Measurements from ENCODE around the gene SPATS2L. TPM values are rescaled to one million over a fixed set of nuclear protein-coding genes. Genes with fewer than 3 reads are reported as not detected.

SPATS2L gene
- polyA plus RNA-seq, 3 donors: 126 to 137 (median 136) TPM

DNA sequence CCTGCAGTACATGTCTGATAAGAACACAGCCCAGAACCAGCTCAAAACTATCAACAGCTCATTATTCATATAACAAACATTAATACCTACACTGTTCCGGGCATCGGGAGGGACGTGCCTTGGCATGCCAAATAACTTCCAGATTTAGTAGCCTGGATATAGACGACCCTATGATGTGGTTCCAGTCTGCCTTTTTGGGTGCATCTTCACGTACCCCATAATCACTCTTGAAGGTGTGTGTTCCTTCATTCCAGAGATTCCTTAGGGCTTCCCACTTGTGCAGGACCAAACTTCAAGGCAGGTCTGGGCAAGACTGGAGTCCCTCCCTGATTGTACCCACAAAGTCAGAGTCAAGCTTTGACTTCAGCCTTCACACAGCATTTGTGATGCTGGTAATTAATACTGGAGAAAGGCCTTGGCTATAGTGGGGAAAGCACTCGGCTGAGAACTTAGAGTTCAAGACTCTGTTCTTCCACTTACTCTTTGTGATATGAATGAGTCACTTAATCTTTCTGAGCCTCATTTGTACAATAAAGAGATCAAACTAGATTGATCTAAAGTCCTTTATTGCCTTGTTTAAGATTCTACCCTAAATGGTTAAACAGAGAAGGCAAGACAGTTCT is 27.7 kb upstream of the SPATS2L start:
- DNase-seq: no peak

DNA sequence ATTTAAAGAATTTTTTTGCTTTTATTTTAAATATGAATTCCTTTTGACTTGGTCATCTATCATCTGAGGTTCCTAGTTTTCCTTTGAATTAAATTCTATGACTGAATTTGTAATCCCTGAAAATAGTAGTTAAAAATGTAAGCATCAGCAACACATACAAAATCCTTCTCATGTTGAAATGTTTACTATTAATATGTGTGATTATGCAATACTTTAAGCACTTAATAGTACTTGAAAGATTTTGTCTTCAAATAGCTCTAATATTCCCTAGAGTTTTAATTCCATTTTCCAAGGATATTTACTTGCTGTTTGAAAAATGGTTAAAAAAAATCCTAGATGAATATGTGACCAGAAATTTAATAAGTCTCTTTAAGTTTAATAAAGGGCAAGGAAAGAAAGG is 26.6 kb upstream of the SPATS2L start:
- DNase-seq: no peak

DNA sequence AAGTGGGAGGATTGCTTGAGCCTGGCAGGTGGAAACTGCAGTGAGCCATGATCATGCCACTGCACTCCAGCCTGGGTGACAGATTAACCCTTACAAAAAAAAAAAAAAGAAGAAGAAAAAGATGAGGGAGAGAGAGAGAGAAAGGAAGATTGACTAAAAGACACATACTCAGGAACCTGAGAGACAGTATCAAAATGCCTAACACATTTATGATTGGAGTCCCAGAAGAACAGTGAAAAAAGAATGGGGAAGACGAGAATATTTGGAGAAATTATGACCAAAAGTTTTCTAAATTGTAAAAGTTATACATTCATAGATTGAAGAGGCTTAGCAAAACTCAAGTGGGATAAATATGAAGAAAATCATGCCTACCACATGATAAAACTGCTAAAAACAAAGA is 19.9 kb upstream of the SPATS2L start:
- no peak for DNase-seq

GRCh38 chr2:200288670-200289429 is 17.6 kb upstream of the SPATS2L start:
- no peak for DNase-seq

GRCh38 chr2:200296118-200296517 is 10.4 kb upstream of the SPATS2L start:
- DNase-seq: no peak

- DNase-seq: no peak
Observed at GRCh38 chr2:200297100-200297499, 9.4 kb upstream of the SPATS2L start.

DNA sequence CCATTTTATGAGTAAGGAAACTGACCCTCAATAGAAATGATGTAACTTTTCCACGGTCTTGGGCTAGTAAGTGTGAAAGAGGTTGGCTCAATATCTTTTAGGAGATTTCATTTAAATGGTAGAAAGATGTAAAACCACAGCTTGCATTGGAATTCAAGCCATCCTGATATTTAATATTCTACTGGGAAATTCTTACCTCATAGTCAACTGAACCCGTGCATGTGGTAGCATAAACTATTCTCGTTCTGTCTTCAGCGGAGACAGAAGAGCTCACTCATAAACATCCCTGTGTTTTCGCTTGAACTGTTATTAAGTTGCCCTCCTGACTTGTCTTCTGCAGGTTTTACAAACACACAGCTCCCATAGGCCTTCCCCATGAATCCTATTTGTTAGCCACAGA is 8.5 kb upstream of the SPATS2L start:
- no peak for DNase-seq

DNA sequence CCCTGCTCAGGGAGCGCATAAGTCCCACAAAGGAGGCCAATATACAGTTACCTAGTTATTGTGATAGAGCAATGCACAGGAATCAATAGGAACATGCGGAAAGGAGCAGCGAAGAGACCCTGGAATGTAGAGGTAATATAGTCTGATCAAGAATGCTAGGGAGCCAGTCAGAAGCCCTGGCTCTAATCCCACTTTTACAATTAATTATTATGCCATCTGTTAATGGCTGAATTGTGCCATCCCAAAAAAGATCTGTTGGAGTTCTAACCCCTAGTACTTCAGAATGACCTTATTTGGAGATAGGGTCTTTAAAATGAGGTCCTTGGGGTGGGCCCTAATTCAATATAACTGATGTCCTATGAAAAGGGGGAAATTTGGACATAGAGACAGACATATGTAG is 7.7 kb upstream of the SPATS2L start:
- DNase-seq: no peak

GRCh38 chr2:200300065-200300464 is 6.4 kb upstream of the SPATS2L start:
- no peak for DNase-seq

DNA sequence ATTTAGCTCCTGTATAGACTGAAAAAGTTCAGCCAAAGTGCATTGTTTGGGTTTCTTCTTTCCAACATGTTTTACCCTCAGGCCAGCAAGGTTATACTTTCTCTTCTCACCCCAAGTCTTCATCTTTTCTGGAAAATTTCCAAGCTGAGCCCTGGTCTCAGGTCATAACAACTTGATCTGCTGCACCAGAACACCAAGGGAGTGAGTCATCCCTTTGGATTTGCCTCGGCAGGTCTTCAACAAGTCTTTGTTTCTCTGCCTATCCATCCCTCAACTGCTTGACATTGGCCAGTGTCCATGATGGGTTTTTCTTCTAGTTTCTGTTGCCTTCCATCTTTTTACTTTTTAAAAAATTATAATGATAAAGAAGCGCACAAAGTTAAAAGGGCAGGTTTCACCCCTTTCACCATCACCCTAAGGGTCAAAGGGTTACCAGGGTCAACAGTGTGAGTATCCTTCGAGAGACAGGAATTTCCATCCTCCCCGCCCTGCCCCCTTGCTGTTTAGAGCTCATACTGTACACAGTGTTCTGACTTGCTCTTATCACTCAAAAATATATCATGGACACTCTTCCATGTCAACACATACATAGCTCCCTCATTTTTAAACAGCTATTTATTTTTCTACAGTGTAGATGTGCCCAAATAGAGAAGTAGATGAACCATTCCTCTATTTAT is 5.7 kb upstream of the SPATS2L start:
- no peak for DNase-seq

DNA sequence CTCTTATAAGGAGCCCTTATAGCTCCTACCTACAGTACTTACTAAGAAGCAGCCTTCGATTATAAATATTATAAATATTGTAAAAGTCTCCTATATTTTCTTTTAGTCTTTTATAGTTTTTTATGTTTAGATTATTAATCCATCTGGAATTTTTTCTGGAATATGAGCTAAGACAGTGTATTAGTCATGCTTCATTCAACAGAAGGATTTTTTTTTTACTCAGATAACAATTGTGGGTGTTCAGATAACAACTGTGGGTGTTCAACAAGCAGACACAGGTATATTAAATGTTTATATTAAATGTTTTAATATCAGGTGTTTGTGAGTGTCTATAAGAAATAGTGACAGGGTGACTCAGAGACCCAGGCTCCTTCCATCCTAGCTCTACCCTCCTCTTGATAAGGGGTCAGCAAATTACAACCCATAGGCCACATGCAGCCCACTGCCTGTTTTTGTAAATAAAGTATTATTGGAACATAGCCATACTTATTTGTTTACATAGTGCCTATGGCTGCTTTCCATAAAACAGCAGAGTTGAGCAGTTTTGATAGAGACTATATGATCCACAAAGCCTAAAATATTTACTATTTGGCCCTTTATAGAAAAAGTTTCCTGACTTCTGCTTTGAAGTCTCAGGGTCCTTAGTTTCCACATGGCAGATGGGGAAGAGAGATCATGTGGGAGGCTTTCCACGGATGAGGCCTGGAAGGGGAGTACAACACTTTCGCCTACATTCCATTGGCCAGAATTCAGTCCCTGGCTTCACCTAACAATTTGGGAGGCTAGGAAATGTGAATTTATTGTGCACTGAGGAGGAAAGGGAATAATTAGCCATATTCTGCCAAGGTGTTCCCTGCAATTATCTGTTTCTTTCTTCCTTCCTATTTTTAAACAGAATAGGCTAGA is 4.3 kb upstream of the SPATS2L start:
- no peak for DNase-seq

DNA sequence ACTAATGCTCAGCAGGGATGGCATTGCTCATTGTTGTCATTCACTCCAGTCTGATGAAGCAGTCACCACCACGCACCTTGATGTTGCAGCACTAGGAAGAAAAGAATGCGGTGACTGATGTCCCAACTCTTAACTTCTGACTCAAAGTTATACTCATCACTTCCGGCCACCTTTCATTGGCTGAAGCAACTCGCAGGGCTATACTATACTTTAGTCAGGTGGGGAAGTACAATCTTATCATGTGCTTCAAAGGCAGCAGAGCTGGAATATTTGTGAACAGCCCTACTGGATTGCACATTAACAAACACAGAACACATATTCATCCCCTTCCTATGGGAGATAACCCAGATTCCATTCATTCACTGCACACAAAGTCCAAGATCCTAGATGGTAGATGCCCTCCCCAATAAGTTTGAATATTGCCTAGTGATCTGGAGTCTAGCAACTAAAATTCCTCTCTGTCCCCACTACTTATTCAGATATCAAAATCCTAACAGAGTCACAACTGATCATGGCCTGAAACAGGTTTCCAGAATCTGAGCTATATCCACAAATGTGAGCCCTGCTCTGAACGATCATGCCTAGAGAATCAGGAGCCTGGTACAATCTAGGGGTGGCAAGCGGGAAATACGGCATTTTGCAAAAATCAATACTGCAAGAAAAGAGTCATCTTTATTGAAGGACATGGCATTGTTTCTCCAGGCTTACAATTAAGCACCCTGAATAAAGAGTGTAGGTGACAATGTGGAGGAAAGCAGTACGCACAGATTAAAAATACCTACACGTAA is 3.4 kb upstream of the SPATS2L start:
- DNase-seq: no peak

DNA sequence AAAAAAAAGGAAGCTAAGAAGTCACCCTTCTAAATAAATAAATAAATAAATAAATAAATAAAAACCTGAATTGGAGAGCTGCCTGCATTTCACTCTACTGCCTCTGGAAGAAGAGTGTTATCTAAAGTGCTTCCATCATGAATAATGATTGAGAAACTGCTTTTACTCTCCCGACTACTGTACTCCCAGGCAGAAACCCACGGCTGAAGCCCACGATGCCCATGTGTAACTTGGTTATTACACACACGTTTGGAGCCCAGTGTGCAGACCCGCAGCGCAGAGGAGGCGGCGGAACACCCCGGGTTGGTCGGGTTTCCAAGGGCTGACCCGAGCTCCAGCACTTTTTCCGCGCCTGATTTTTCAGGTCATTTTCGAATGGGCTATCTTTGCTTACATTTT is 697 bp upstream of the SPATS2L start:
- DNase-seq: peak; percentile 34

DNA sequence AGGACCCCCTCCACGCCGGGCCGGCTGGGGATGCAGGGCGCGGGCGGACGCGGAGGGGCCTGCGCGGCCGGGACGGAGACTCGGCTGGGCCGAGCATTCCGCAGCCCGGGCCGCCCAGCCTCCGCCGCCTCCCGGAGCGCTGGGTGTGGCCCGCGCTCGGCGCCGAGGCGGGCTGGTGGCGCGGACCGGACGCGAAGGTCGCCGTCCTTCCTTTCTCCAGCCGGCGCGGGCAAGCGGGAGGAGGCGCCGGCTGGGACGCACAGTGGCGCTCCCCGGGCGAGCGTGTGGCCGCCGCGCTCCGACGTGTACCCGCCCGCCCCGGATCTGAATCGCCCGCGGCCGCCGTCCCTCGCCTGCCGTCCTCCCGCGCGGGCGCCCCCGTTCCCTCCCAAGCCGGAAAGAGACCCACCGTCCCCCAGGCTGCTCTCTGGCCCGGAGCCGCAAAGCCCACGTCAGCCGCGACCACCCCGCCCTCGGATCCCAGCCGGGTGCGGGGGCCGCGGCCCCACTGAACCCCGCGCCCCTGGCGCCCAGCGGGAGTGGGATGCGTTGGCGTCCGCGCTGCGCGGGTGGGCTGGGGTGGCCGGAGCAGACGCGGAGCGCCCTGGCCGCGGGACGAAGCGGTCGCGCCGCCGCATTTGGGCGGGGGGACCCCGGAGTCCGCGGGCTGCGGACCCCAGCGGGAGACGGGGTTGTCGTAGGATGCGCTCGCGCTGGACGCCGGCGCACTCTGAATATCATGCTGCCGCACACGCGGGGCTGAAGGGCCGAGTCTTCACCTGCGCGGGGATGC is 634 bp downstream of the SPATS2L start:
- no peak for DNase-seq

GRCh38 chr2:200307724-200308545 is 1.4 kb downstream of the SPATS2L start:
- no peak for DNase-seq

DNA sequence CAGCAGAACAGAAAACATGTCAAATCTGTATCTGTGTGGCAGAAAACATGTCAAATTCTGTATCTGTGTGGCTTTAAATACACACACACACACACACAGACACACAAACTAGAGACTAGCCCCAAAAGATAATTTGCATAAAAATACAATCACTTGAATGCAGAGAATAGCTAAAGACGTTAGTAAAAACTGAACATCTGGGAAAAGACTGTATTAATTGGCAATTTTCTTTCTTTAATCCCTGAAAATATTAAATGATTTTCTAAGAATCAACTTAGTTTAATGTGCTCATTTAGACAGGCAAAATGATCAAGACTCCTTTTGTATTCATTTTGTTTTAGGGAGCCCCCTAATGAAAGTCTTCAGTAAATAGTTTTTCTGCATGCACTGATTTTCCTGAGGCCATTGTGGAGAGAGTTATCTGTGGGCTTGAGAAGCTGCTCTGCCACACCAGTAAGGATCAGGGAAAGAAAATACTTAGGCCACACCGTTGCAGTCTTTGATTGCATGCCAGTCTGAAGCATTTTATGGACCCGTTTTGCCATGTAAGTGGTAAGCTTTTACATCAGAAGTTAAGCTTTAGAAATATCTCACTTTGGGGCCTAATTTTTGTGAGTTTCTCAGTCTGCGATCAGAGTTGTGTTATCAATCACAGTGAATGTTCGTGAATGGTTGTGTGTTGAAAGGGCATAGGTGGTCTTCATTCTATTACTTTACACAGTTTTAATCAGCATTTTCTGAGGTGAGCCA is 2.2 kb downstream of the SPATS2L start:
- DNase-seq: no peak

GRCh38 chr2:200309296-200310049 is 3.0 kb downstream of the SPATS2L start:
- no peak for DNase-seq

DNA sequence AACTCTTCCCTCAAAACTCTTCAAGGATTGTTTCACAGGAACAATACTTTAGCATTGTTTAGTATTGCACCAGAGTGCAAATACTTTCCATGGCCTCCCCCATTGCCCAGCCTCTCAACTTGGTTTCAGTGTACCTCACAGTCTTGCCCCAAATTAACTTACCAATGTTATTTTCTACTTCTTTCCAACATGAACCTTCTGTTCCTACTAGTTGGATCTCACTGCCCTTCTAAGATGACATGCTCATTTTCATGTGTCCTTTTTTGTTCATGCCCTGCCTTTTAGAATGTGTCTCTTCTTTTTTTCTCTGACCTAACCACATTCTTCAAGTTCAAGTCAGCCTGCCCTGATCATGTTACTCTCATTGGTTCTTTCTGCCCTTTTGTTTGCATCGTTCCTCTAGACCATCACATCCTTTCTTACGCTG is 4.1 kb downstream of the SPATS2L start:
- no peak for DNase-seq
